Activated B cell treated with CpG ODN at 0.5 μM for 24 hours (primary cell): ENCODE measurements around the gene STARD10. TPM values are rescaled to one million over a fixed set of nuclear protein-coding genes. Genes with fewer than 3 reads are reported as not detected.
"Not testable (repeated sequence)": the region's sequence is repeated elsewhere in the genome, so short reads cannot be mapped to it uniquely, and the experiment has no call there.

ENCODE experiments used
- ATAC-seq: fragments of 200-7000 bp; cut with Tn5 transposase; one replicate; pipeline ENCODE4 v1.10.0; 2021; ENCODE audit warnings: low read depth, mild to moderate bottlenecking, moderate library complexity
- CTCF ChIA-PET: fragments of 350-600 bp; sonication (Branson Sonifier 250); formaldehyde crosslinking; loops from one replicate; lab custom pipeline; 2021; ENCODE audit warnings: antibody characterized with exemption; lab: Charles Lee
- POLR2A ChIA-PET: fragments of 350-600 bp; sonication (Branson Sonifier 250); formaldehyde crosslinking; loops from one replicate; lab custom pipeline; 2021; ENCODE audit warnings: antibody characterized with exemption; lab: Charles Lee
- DNase-seq: peaks from one replicate; pipeline ENCODE4 v3.0.0; 2022
- H3K27ac Mint-ChIP-seq: one replicate; pipeline ENCODE4 v1.8.0; 2020; ENCODE audit warnings: mixed read lengths
- H3K27me3 Mint-ChIP-seq: one replicate; pipeline ENCODE4 v1.8.0; 2021; ENCODE audit warnings: mixed read lengths
- H3K36me3 Mint-ChIP-seq: one replicate; pipeline ENCODE4 v1.8.0; 2021; ENCODE audit warnings: low read depth, mixed read lengths
- H3K4me1 Mint-ChIP-seq: one replicate; pipeline ENCODE4 v1.8.0; 2021; ENCODE audit warnings: mixed read lengths
- H3K4me3 Mint-ChIP-seq: one replicate; pipeline ENCODE4 v1.8.0; 2020; ENCODE audit warnings: mild to moderate bottlenecking, mixed read lengths
- H3K9me3 Mint-ChIP-seq: one replicate; pipeline ENCODE4 v1.8.0; 2020; ENCODE audit warnings: mixed read lengths
- intact Hi-C: fragments of 100-400 bp; cut with micrococcal nuclease; formaldehyde crosslinking; loops from one replicate; pipeline ENCODE4 v1.15.1; 2024
- total RNA-seq: library from RNA; stranded (reverse); gene quantifications from 2 replicates; pipeline ENCODE4 v1.2.3, GENCODE V29; 2022
- TF ChIP-seq, protein P1 (sequence below): fragments of 200-600 bp; IDR thresholded peaks from one replicate; pipeline ENCODE4 v1.8.0; 2022; ENCODE audit warnings: antibody characterized with exemption, mild to moderate bottlenecking

STARD10 gene
- total RNA-seq, 1 donor from 2014 or later = 42.6 TPM

DNA sequence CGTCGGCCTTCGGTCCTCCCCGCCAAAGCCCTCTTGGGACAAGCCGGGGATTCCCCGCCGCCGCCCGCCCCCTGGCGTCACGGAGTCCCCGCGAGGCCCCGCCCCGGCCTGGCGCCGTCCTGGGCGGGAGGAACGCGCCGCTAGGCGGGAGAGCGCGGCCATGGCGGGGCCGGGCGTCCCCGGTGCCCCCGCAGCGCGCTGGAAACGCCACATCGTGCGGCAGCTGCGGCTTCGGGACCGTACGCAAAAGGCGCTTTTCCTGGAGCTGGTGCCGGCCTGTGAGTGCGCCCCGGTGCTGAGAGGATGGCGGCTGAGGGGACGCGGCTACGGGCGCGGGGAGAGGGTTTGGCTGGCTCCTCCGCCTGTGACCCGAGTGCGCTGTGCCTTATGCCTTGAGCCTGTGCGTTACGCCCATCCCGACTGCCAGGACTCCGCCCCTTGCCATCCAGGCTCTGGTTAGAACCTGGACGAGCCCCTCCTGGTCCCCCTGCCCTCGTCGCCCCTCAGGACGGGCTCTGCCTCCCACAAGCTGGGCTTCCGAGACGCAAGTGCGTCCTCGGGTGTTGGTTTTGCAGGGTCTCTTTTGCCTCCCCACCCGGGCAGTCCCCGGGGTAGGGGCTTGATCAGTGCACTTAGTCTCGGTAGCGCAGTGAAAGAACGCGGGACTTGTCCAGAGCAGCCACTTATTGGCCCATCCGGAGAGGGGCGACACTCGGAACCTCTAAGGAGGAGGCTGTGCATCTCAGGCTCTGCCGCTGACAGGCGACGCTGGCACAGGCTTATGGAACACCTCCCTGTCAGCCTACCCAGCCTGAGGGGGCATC is 20.7 kb upstream of the STARD10 start, which contains the start of gene ATG16L2:
TSS of gene ATG16L2 (plus strand) at position 126 of the 824 bp plus-strand sequence. CDS start at position 161, 35 bp downstream.
- peak; percentile 75 for ATAC-seq
- no peaks in the 10 kb centered on the region for H3K9me3 Mint-ChIP-seq
- TF ChIP-seq, protein P1, sequence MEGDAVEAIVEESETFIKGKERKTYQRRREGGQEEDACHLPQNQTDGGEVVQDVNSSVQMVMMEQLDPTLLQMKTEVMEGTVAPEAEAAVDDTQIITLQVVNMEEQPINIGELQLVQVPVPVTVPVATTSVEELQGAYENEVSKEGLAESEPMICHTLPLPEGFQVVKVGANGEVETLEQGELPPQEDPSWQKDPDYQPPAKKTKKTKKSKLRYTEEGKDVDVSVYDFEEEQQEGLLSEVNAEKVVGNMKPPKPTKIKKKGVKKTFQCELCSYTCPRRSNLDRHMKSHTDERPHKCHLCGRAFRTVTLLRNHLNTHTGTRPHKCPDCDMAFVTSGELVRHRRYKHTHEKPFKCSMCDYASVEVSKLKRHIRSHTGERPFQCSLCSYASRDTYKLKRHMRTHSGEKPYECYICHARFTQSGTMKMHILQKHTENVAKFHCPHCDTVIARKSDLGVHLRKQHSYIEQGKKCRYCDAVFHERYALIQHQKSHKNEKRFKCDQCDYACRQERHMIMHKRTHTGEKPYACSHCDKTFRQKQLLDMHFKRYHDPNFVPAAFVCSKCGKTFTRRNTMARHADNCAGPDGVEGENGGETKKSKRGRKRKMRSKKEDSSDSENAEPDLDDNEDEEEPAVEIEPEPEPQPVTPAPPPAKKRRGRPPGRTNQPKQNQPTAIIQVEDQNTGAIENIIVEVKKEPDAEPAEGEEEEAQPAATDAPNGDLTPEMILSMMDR = no peak
- peak; percentile 97 for DNase-seq
- ChIA-PET POLR2A (interaction anchor here (0.6 to 4.5 kb wide), 14 partner anchors 13 to 375 kb away, joined by 3 to 26 read pairs (median 8); partner anchors contain the start of gene STARD10), CTCF (interaction anchor here (2.0 to 5.2 kb wide), 3 partner anchors 20 to 90 kb away, joined by 6 to 27 read pairs (median 11); partner anchors contain the start of gene STARD10)
- peaks cover 54% of the 10 kb centered on the region for H3K4me1 Mint-ChIP-seq
- intact Hi-C loops = loop anchor here (1.0 to 10.0 kb wide), 11 partner anchors 8 to 887 kb away; partner anchors contain the start of genes ARAP1, FCHSD2, INPPL1 and RNF121
- H3K27ac Mint-ChIP-seq = peak within 1 kb of the TSS; percentile 94
- peaks cover 41% of the 10 kb centered on the region for H3K36me3 Mint-ChIP-seq
- no peaks in the 10 kb centered on the region for H3K27me3 Mint-ChIP-seq
- H3K4me3 Mint-ChIP-seq = peak within 1 kb of the TSS; percentile 98

DNA sequence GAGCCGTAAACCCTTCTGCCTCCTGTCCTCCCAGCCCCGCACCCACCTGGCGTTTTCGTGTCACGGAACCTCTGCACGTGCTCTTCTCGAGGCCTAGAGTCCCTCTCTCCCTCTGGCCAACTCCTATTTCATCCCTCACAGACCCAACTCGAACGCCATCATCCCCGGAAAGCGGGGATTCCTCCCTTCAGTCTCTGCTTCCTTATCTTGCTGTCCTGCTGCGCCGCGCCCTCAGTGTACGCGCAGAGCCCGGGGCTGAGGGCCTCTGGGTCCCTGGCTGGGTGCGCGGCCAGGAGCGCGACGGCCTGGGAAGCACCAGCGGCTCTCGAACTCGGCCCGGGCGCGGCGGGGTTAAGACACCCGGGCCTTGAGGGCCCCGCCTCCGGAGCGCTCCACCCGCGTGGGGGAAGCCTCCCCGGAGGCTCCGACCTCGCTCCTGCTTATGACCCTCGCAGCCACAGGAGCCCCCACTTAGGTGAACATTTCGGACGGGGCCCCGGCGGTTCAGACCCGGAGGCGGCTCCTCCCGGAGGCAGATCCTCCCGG is 20.0 kb upstream of the STARD10 start:
- peaks cover 50% of the 10 kb centered on the region for H3K4me1 Mint-ChIP-seq
- no peaks in the 10 kb centered on the region for H3K27me3 Mint-ChIP-seq
- no peaks in the 10 kb centered on the region for H3K9me3 Mint-ChIP-seq
- ChIA-PET CTCF (interaction anchor here (0.8 to 5.2 kb wide), 8 partner anchors 9 to 129 kb away, joined by 3 to 27 read pairs (median 6); partner anchors contain the start of gene STARD10), POLR2A (interaction anchor here (0.8 to 4.5 kb wide), 8 partner anchors 20 to 329 kb away, joined by 3 to 26 read pairs (median 4); partner anchors contain the start of genes ARAP1, FCHSD2 and STARD10)
- peak overlapping the region; percentile 91 for H3K27ac Mint-ChIP-seq
- no peak for DNase-seq
- TF ChIP-seq, protein P1 = no peak
- peaks cover 38% of the 10 kb centered on the region for H3K36me3 Mint-ChIP-seq
- ATAC-seq = peak; percentile 57
- intact Hi-C loops = loop anchor here (1.0 to 10.0 kb wide), 10 partner anchors 8 to 887 kb away; partner anchors contain the start of genes ARAP1, FCHSD2, INPPL1 and RNF121
- H3K4me3 Mint-ChIP-seq = peak overlapping the region; percentile 95

DNA sequence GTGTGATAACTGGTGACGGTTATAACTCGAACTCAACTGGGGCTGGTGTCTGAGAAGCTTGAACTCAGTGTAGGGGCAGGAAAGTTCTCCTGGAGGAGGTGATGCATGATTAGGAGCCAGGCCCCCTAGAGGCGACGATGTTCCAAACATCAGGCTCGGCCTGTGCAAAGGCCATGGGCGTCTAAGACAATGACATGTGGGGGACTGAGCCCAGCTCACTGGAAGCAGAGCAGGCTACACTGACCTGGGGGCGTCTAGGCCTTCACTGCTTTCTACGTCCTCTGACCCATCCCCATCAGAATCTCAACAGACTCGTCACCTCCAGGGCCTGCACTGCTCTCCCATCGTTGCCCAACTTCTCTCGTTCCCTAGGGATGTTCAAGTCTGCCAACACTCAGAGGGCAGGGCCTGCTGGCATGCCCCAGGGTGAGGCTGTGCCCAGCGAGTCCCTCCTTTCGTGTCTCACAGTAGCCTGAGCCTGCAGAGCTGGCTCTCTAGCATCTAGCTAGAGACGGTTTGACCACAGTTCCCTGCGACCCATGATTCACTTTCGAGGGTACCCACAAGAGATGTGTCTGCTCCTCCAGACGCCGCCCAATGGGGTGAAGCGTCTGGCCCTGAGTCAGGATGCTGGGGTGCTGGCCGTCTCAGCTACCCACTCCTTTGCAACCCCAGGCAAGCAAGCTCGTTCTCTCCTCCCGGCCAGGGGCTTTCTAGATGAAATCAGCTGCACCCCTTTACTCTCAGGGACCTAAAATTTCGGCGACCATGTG is 19.3 kb upstream of the STARD10 start:
- H3K27me3 Mint-ChIP-seq = no peaks in the 10 kb centered on the region
- POLR2A ChIA-PET = interaction anchor here (0.5 to 4.5 kb wide), 10 partner anchors 20 to 329 kb away, joined by 3 to 26 read pairs (median 3); partner anchors contain the start of genes ARAP1, FCHSD2 and STARD10
- H3K9me3 Mint-ChIP-seq = no peaks in the 10 kb centered on the region
- H3K27ac Mint-ChIP-seq = peak overlapping the region; percentile 91
- TF ChIP-seq, protein P1 = no peak
- peaks cover 33% of the 10 kb centered on the region for H3K36me3 Mint-ChIP-seq
- DNase-seq (peak; percentile 46), ATAC-seq (peak; percentile 10)
- CTCF ChIA-PET = interaction anchor here (0.8 to 5.2 kb wide), 9 partner anchors 10 to 129 kb away, joined by 3 to 27 read pairs (median 6); partner anchors contain the start of gene STARD10
- H3K4me3 Mint-ChIP-seq = peak overlapping the region; percentile 95
- H3K4me1 Mint-ChIP-seq = peaks cover 50% of the 10 kb centered on the region
- intact Hi-C loops = loop anchor here (1.0 to 10.0 kb wide), 4 partner anchors 88 to 886 kb away; partner anchors contain the start of genes INPPL1, RNF121 and XNDC1N

DNA sequence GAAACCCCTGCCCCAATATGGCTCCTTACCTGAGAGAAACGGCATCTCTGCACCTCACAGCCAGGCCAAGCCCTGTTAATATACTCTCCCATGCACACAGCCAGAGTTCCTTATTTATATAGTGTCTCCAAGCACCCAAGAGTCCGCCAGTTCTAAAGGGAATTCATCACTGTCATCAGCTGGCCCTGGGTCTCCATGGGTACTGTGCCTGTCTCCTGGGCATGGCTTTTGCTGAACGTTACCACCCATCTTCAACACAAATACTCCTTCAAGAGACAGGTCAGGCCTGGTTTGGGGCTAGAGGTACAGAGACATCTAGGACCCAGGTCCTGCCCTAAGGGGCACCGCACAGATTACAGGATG is 18.7 kb upstream of the STARD10 start:
- H3K4me3 Mint-ChIP-seq = peak overlapping the region; percentile 95
- intact Hi-C loops = loop anchor here (5.0 to 10.0 kb wide), 3 partner anchors 228 to 885 kb away; partner anchors contain the start of genes INPPL1, RNF121 and XNDC1N
- no peak for DNase-seq
- H3K27me3 Mint-ChIP-seq = no peaks in the 10 kb centered on the region
- ChIA-PET CTCF (interaction anchor here (1.0 to 5.2 kb wide), 6 partner anchors 15 to 128 kb away, joined by 3 to 27 read pairs (median 6); partner anchors contain the start of gene STARD10), POLR2A (interaction anchor here (0.5 to 4.5 kb wide), 9 partner anchors 19 to 330 kb away, joined by 3 to 26 read pairs (median 3); partner anchors contain the start of genes FCHSD2 and STARD10)
- ATAC-seq = no peak
- peak overlapping the region; percentile 91 for H3K27ac Mint-ChIP-seq
- no peaks in the 10 kb centered on the region for H3K9me3 Mint-ChIP-seq
- H3K36me3 Mint-ChIP-seq = peaks cover 28% of the 10 kb centered on the region
- TF ChIP-seq, protein P1 = no peak
- H3K4me1 Mint-ChIP-seq = peaks cover 51% of the 10 kb centered on the region

DNA sequence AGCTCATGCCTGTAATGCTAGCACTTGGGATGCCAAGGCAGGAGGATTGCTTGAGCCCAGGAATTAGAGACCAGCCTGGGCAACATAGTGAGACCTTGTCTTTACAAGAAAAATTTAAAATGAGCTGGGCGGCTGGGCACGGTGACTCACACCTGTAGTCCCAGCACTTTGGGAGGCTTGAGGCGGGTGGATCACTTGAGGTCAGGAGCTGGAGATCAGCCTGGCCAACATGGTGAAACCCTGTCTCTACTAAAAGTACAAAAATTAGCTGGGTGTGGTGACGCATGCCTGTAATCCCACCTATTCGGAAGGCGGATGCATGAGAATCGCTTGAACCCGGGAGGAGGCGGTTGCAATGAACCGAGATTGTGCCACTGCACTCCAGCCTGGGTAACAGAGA is 17.8 kb upstream of the STARD10 start:
- H3K9me3 Mint-ChIP-seq, H3K27ac Mint-ChIP-seq, DNase-seq, ATAC-seq, H3K4me3 Mint-ChIP-seq, H3K27me3 Mint-ChIP-seq: not testable (repeated sequence)
- H3K4me1 Mint-ChIP-seq = peaks cover 55% of the 10 kb centered on the region
- intact Hi-C loops = loop anchor here (5.0 to 10.0 kb wide), 3 partner anchors 227 to 884 kb away; partner anchors contain the start of genes INPPL1, RNF121 and XNDC1N
- CTCF ChIA-PET = interaction anchor here (5.2 kb wide), 1 partner anchor 87 kb away, joined by 27 read pairs; no protein-coding TSS in a partner anchor
- POLR2A ChIA-PET = interaction anchor here (0.6 to 4.5 kb wide), 3 partner anchors 23 to 826 kb away, joined by 3 to 26 read pairs (median 4); no protein-coding TSS in a partner anchor
- H3K36me3 Mint-ChIP-seq = peaks cover 22% of the 10 kb centered on the region
